ENCODE measurements around the gene GALNT9. TPM values are rescaled to one million over a fixed set of nuclear protein-coding genes. Genes with fewer than 3 reads are reported as not detected.

The GALNT9 gene
- total RNA-seq, 2 donors from 2014 or later: not detected

GRCh38 chr12:132335179-132335756, 5.9 kb upstream of the GALNT9 start:
- H3K9me3 ChIP-seq (ENCODE audit: control insufficient read depth, low read length, poor library complexity, severe bottlenecking): no peaks in the 10 kb centered on the region
- H3K27ac Mint-ChIP-seq: no peak overlapping the region
- no peak overlapping the region for H3K4me3 Mint-ChIP-seq
- ATAC-seq: no peak
- no peak for DNase-seq
- peaks cover 8% of the 10 kb centered on the region for H3K36me3 Mint-ChIP-seq (ENCODE audit: low read depth)
- H3K4me1 Mint-ChIP-seq: peaks cover 5% of the 10 kb centered on the region
- peaks cover 51% of the 10 kb centered on the region for H3K27me3 Mint-ChIP-seq

- DNase-seq: no peak
- no peak for ATAC-seq
- H3K27ac Mint-ChIP-seq: no peak overlapping the region
- H3K9me3 ChIP-seq (ENCODE audit: control insufficient read depth, low read length, poor library complexity, severe bottlenecking): no peaks in the 10 kb centered on the region
- peaks cover 8% of the 10 kb centered on the region for H3K36me3 Mint-ChIP-seq (ENCODE audit: low read depth)
- peaks cover 51% of the 10 kb centered on the region for H3K27me3 Mint-ChIP-seq
- peaks cover 5% of the 10 kb centered on the region for H3K4me1 Mint-ChIP-seq
- H3K4me3 Mint-ChIP-seq: no peak overlapping the region
Observed at GRCh38 chr12:132333766-132334165, 4.4 kb upstream of the GALNT9 start.

GRCh38 chr12:132333273-132333672, 3.9 kb upstream of the GALNT9 start:
- ATAC-seq (no peak), DNase-seq (no peak)
- Mint-ChIP-seq H3K4me1 (peaks cover 5% of the 10 kb centered on the region), H3K27me3 (peaks cover 53% of the 10 kb centered on the region), H3K27ac (no peak overlapping the region), H3K4me3 (no peak overlapping the region), H3K36me3 (ENCODE audit: low read depth) (peaks cover 8% of the 10 kb centered on the region)
- no peaks in the 10 kb centered on the region for H3K9me3 ChIP-seq (ENCODE audit: control insufficient read depth, low read length, poor library complexity, severe bottlenecking)

GRCh38 chr12:132330549-132330881, 1.1 kb upstream of the GALNT9 start:
- H3K4me3 Mint-ChIP-seq: no peak overlapping the region
- H3K4me1 Mint-ChIP-seq: peaks cover 5% of the 10 kb centered on the region
- H3K9me3 ChIP-seq (ENCODE audit: control insufficient read depth, low read length, poor library complexity, severe bottlenecking): no peaks in the 10 kb centered on the region
- no peak overlapping the region for H3K27ac Mint-ChIP-seq
- ATAC-seq (no peak), DNase-seq (no peak)
- peaks cover 10% of the 10 kb centered on the region for H3K36me3 Mint-ChIP-seq (ENCODE audit: low read depth)
- peaks cover 56% of the 10 kb centered on the region for H3K27me3 Mint-ChIP-seq

GRCh38 chr12:132329720-132330548, 545 bp upstream of the GALNT9 start:
- no peaks in the 10 kb centered on the region for H3K9me3 ChIP-seq (ENCODE audit: control insufficient read depth, low read length, poor library complexity, severe bottlenecking)
- ATAC-seq (no peak), DNase-seq (no peak)
- Mint-ChIP-seq H3K4me3 (no peak overlapping the region), H3K27ac (no peak overlapping the region), H3K27me3 (peaks cover 52% of the 10 kb centered on the region), H3K36me3 (ENCODE audit: low read depth) (peaks cover 10% of the 10 kb centered on the region), H3K4me1 (peaks cover 5% of the 10 kb centered on the region)

- peaks cover 51% of the 10 kb centered on the region for H3K27me3 Mint-ChIP-seq
- no peak overlapping the region for H3K4me3 Mint-ChIP-seq
- H3K36me3 Mint-ChIP-seq (ENCODE audit: low read depth): peaks cover 7% of the 10 kb centered on the region
- no peak for DNase-seq
- H3K4me1 Mint-ChIP-seq: peaks cover 5% of the 10 kb centered on the region
- H3K27ac Mint-ChIP-seq: no peak overlapping the region
- ATAC-seq: no peak
- H3K9me3 ChIP-seq (ENCODE audit: control insufficient read depth, low read length, poor library complexity, severe bottlenecking): no peaks in the 10 kb centered on the region
Observed at GRCh38 chr12:132328282-132329029, 933 bp downstream of the GALNT9 start.

- peak; percentile 21 for ATAC-seq
- H3K9me3 ChIP-seq (ENCODE audit: control insufficient read depth, low read length, poor library complexity, severe bottlenecking): no peaks in the 10 kb centered on the region
- peaks cover 53% of the 10 kb centered on the region for H3K27me3 Mint-ChIP-seq
- peaks cover 7% of the 10 kb centered on the region for H3K36me3 Mint-ChIP-seq (ENCODE audit: low read depth)
- no peak overlapping the region for H3K4me3 Mint-ChIP-seq
- DNase-seq: no peak
- H3K27ac Mint-ChIP-seq: no peak overlapping the region
- peaks cover 8% of the 10 kb centered on the region for H3K4me1 Mint-ChIP-seq
Observed at GRCh38 chr12:132327336-132328171, 1.8 kb downstream of the GALNT9 start.

- H3K9me3 ChIP-seq (ENCODE audit: control insufficient read depth, low read length, poor library complexity, severe bottlenecking): no peaks in the 10 kb centered on the region
- Mint-ChIP-seq H3K36me3 (ENCODE audit: low read depth) (peaks cover 7% of the 10 kb centered on the region), H3K27ac (no peak overlapping the region), H3K27me3 (peaks cover 46% of the 10 kb centered on the region), H3K4me3 (no peak overlapping the region), H3K4me1 (peaks cover 8% of the 10 kb centered on the region)
- no peak for ATAC-seq
- no peak for DNase-seq
Observed at GRCh38 chr12:132326646-132327045, 2.7 kb downstream of the GALNT9 start.

- no peak overlapping the region for H3K27ac Mint-ChIP-seq
- DNase-seq (no peak), ATAC-seq (no peak)
- peaks cover 4% of the 10 kb centered on the region for H3K36me3 Mint-ChIP-seq (ENCODE audit: low read depth)
- peaks cover 40% of the 10 kb centered on the region for H3K27me3 Mint-ChIP-seq
- no peaks in the 10 kb centered on the region for H3K9me3 ChIP-seq (ENCODE audit: control insufficient read depth, low read length, poor library complexity, severe bottlenecking)
- H3K4me1 Mint-ChIP-seq: peaks cover 7% of the 10 kb centered on the region
- no peak overlapping the region for H3K4me3 Mint-ChIP-seq
Observed at GRCh38 chr12:132325733-132326130, 3.7 kb downstream of the GALNT9 start.

GRCh38 chr12:132324841-132325732, 4.3 kb downstream of the GALNT9 start:
- no peak for DNase-seq
- H3K27me3 Mint-ChIP-seq: peaks cover 35% of the 10 kb centered on the region
- H3K4me3 Mint-ChIP-seq: no peak overlapping the region
- no peak for ATAC-seq
- H3K4me1 Mint-ChIP-seq: peaks cover 6% of the 10 kb centered on the region
- peaks cover 2% of the 10 kb centered on the region for H3K36me3 Mint-ChIP-seq (ENCODE audit: low read depth)
- no peak overlapping the region for H3K27ac Mint-ChIP-seq
- H3K9me3 ChIP-seq (ENCODE audit: control insufficient read depth, low read length, poor library complexity, severe bottlenecking): no peaks in the 10 kb centered on the region

GRCh38 chr12:132324173-132324572, 5.2 kb downstream of the GALNT9 start:
- peaks cover 43% of the 10 kb centered on the region for H3K27me3 Mint-ChIP-seq
- H3K4me1 Mint-ChIP-seq: peaks cover 6% of the 10 kb centered on the region

More at GRCh38 chr12:132324173-132324572, 5.2 kb downstream of the GALNT9 start:
- H3K27ac Mint-ChIP-seq: no peak overlapping the region
- H3K36me3 Mint-ChIP-seq (ENCODE audit: low read depth): peaks cover 2% of the 10 kb centered on the region
- no peak for ATAC-seq
- no peak overlapping the region for H3K4me3 Mint-ChIP-seq
- no peaks in the 10 kb centered on the region for H3K9me3 ChIP-seq (ENCODE audit: control insufficient read depth, low read length, poor library complexity, severe bottlenecking)
- no peak for DNase-seq
